Central memory CD8-positive, alpha-beta T cell (primary cell): ENCODE measurements around the gene CELF4.

Experiments
- ATAC-seq: fragments of 150-1000 bp; cut with Tn5 transposase; replicated peaks from 2 replicates; pipeline ENCODE4 v1.10.0; 2022; ENCODE audit warnings: mild to moderate bottlenecking, moderate FRiP score, moderate number of reproducible peaks; ENCODE audit not compliant: poor library complexity, severe bottlenecking; ENCODE audit errors: extremely low read depth
- DNase-seq, 2 donors: peaks; one replicate each; pipeline ENCODE4 v3.0.0; 2021; ENCODE audit warnings: low spot score in 2 of 2
- H3K27ac Mint-ChIP-seq: one replicate; pipeline ENCODE4 v1.8.0; 2022; ENCODE audit warnings: low read depth, mild to moderate bottlenecking, moderate library complexity, mixed read lengths
- H3K27me3 Mint-ChIP-seq: one replicate; pipeline ENCODE4 v1.8.0; 2022; ENCODE audit warnings: mixed read lengths
- H3K36me3 Mint-ChIP-seq: one replicate; pipeline ENCODE4 v1.8.0; 2022; ENCODE audit warnings: mild to moderate bottlenecking, moderate library complexity, mixed read lengths; ENCODE audit not compliant: insufficient read depth
- H3K4me1 Mint-ChIP-seq: one replicate; pipeline ENCODE4 v1.8.0; 2022; ENCODE audit warnings: mixed read lengths
- H3K4me3 Mint-ChIP-seq: one replicate; pipeline ENCODE4 v1.8.0; 2022; ENCODE audit warnings: mild to moderate bottlenecking, moderate library complexity, mixed read lengths
- H3K9me3 Mint-ChIP-seq: one replicate; pipeline ENCODE4 v1.8.0; 2022; ENCODE audit warnings: mixed read lengths

CELF4 gene

DNA sequence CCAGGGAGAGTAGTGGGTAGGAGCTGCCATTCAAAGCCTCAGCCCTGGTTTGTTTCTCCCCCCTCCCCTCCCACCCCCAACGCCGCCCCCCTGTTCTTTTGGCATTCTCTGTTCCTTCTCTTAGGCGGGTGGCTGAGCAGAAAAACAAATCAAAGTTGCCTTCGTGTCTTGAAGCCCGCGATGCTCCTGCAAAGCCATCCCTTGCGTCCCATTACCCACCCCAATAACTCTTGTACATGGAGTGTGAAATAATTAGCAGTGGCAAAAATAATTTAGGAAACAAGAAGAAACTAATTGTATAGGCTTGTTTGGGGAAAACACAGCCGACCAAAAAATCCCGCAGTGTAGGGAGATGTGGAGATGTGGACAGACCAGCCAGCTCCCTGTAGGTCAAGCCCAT lies 59.6 kb downstream of the CELF4 start:
- Mint-ChIP-seq H3K9me3 (peaks cover 5% of the 10 kb centered on the region), H3K27ac (no peak overlapping the region), H3K4me3 (no peak overlapping the region), H3K4me1 (no peaks in the 10 kb centered on the region), H3K27me3 (peaks cover 28% of the 10 kb centered on the region), H3K36me3 (no peaks in the 10 kb centered on the region)
- no peak for ATAC-seq
- no peak for DNase-seq

DNA sequence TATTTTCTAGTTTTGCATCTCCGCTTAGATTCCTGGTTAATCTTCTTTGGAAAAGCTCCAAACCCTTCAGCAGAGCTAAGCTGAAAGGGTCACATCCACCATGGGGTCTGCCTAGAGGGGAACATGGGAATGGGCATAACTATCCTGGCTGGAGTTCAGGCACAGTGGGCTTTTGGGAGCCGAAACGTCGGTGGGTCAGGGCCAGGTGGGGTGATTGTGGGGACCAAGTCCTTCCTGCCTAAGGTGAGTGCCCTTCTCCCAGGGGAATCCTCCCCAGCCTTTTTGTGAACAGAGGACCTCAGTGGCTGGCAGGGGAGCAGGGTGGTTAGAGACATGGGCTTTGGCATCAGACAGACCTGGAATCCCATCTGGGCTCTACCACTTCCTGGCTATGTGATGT lies 60.3 kb downstream of the CELF4 start:
- Mint-ChIP-seq H3K4me3 (no peak overlapping the region), H3K9me3 (peaks cover 5% of the 10 kb centered on the region), H3K27ac (no peak overlapping the region), H3K36me3 (no peaks in the 10 kb centered on the region), H3K27me3 (peaks cover 30% of the 10 kb centered on the region), H3K4me1 (no peaks in the 10 kb centered on the region)
- DNase-seq (no peak), ATAC-seq (no peak)

- ATAC-seq (no peak), DNase-seq (no peak)
- Mint-ChIP-seq H3K4me3 (no peak overlapping the region), H3K36me3 (no peaks in the 10 kb centered on the region), H3K9me3 (no peaks in the 10 kb centered on the region), H3K4me1 (no peaks in the 10 kb centered on the region), H3K27ac (no peak overlapping the region), H3K27me3 (peaks cover 49% of the 10 kb centered on the region)
These were observed 63.0 kb downstream of the CELF4 start for GRCh38 chr18:37502601-37503000.

GRCh38 chr18:37502036-37502435 lies 63.6 kb downstream of the CELF4 start:
- ATAC-seq, result no peak
- no peaks in the 10 kb centered on the region for H3K9me3 Mint-ChIP-seq
- H3K4me1 Mint-ChIP-seq, result no peaks in the 10 kb centered on the region
- H3K27me3 Mint-ChIP-seq, result peaks cover 49% of the 10 kb centered on the region
- DNase-seq, result no peak
- no peak overlapping the region for H3K4me3 Mint-ChIP-seq
- no peaks in the 10 kb centered on the region for H3K36me3 Mint-ChIP-seq
- no peak overlapping the region for H3K27ac Mint-ChIP-seq

- Mint-ChIP-seq H3K27ac (no peak overlapping the region), H3K4me3 (no peak overlapping the region), H3K36me3 (no peaks in the 10 kb centered on the region), H3K27me3 (peaks cover 49% of the 10 kb centered on the region), H3K4me1 (no peaks in the 10 kb centered on the region), H3K9me3 (no peaks in the 10 kb centered on the region)
- no peak for DNase-seq
- ATAC-seq, result no peak
These were observed 64.5 kb downstream of the CELF4 start for GRCh38 chr18:37501136-37501535.

DNA sequence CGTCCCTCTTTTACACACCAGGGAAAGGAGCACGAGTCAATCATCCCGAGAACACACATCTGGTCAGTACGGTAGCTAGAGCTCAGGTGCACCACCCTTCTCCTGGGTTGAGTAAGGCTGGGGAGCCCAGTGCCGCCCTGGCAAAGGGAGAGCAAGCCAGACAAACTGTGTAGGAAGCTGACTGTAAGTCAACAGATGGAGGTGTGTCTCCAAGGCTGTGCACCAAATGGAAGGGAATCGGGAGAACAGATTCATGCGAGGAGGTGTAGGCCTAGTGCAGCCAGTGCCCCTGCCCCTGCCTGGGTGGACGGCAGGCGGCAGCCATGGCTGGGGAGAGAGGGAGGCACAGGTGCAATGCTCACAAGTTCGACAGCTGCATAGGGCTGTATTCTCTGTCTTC lies 65.7 kb downstream of the CELF4 start:
- Mint-ChIP-seq H3K27ac (no peak overlapping the region), H3K36me3 (no peaks in the 10 kb centered on the region), H3K4me3 (no peak overlapping the region), H3K9me3 (no peaks in the 10 kb centered on the region), H3K27me3 (peaks cover 49% of the 10 kb centered on the region), H3K4me1 (no peaks in the 10 kb centered on the region)
- no peak for DNase-seq
- ATAC-seq, result no peak

- DNase-seq, result no peak
- no peak for ATAC-seq
- Mint-ChIP-seq H3K27me3 (peaks cover 49% of the 10 kb centered on the region), H3K36me3 (no peaks in the 10 kb centered on the region), H3K4me1 (no peaks in the 10 kb centered on the region), H3K4me3 (no peak overlapping the region), H3K27ac (no peak overlapping the region), H3K9me3 (no peaks in the 10 kb centered on the region)
These were observed 66.6 kb downstream of the CELF4 start for GRCh38 chr18:37499044-37499443.

DNA sequence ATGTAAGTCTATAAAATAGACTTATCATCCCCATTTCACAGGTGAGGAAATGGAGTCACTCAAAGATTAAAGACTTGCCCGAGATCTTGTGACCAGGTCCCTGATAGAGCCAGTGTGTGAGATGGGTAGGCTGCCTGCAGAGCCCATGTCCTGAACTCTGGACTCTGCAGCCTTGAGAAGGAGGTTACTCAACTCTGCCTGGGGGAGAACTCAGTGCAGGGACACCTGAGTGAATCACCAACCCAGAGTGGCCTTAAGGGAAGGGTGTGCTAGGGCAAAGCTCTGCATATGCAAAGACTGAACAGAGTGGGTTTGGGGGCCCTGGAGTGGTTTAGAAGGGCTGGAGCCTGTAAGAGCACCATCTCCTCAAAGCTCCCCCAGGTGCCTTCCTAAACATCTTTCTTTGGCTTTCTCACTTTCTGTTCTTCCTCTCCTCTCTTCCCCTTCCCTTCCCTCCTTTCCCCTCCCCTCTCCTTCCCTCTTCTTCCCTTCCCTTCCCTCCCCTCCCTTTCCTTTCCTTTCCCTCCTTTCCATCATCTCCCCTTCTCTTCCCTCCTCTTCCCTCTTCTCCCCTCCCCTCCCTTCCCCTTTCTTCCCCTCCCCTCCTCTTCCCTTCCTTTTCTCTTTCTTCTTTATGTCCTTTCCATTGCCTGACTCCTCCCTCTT lies 67.6 kb downstream of the CELF4 start:
- Mint-ChIP-seq H3K4me3 (no peak overlapping the region), H3K4me1 (no peaks in the 10 kb centered on the region), H3K27ac (no peak overlapping the region), H3K27me3 (peaks cover 42% of the 10 kb centered on the region), H3K36me3 (no peaks in the 10 kb centered on the region), H3K9me3 (no peaks in the 10 kb centered on the region)
- ATAC-seq (no peak), DNase-seq (no peak)

DNA sequence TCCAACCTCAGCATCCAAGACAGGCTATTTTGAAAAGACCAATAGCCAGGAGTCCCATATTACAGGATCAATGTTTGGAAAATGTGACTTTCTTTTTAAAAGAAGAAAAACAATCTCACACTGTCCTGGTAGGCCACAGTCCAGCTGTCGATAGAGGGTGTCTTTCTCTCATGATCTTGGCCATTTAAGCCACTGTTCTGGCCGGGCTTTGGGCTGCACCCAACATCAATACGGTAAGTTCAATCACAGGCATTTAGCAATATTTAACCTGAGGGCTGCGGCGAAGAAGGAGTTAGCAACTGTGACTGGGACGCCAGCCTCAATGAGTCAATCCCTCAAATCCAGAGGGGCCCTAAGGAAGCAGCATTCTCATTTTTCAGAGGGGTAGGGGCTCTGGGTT lies 69.0 kb downstream of the CELF4 start:
- ATAC-seq (no peak), DNase-seq (no peak)
- Mint-ChIP-seq H3K4me3 (no peak overlapping the region), H3K36me3 (no peaks in the 10 kb centered on the region), H3K9me3 (no peaks in the 10 kb centered on the region), H3K27me3 (peaks cover 32% of the 10 kb centered on the region), H3K4me1 (no peaks in the 10 kb centered on the region), H3K27ac (no peak overlapping the region)

DNA sequence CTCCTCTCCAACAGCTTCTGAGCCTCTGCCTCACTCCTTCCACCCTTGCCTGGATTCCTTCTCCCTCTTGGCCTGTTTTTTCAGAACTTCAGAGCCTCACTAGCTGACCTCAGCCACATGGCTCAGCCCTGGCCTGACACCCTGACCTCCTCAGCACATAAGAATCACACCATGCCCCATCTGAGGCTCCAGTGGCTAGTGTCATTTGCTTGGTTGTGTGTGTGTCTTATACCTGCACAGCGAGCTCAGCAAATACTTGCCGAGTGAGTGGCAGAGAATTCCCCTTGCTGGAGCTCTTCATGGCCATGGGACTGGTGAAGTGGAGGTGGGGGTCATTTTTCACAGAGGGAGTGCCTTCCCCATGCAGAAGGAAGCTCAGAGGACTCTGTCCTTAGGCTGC lies 70.2 kb downstream of the CELF4 start:
- no peak overlapping the region for H3K4me3 Mint-ChIP-seq
- H3K4me1 Mint-ChIP-seq, result no peaks in the 10 kb centered on the region
- ATAC-seq, result no peak
- no peak for DNase-seq
- no peaks in the 10 kb centered on the region for H3K9me3 Mint-ChIP-seq
- no peak overlapping the region for H3K27ac Mint-ChIP-seq
- peaks cover 32% of the 10 kb centered on the region for H3K27me3 Mint-ChIP-seq
- H3K36me3 Mint-ChIP-seq, result no peaks in the 10 kb centered on the region

GRCh38 chr18:37494406-37494805 lies 71.2 kb downstream of the CELF4 start:
- H3K36me3 Mint-ChIP-seq, result no peaks in the 10 kb centered on the region
- H3K4me3 Mint-ChIP-seq, result no peak overlapping the region
- DNase-seq (no peak), ATAC-seq (no peak)
- no peaks in the 10 kb centered on the region for H3K9me3 Mint-ChIP-seq
- H3K4me1 Mint-ChIP-seq, result no peaks in the 10 kb centered on the region
- H3K27me3 Mint-ChIP-seq, result peaks cover 30% of the 10 kb centered on the region
- H3K27ac Mint-ChIP-seq, result no peak overlapping the region

DNA sequence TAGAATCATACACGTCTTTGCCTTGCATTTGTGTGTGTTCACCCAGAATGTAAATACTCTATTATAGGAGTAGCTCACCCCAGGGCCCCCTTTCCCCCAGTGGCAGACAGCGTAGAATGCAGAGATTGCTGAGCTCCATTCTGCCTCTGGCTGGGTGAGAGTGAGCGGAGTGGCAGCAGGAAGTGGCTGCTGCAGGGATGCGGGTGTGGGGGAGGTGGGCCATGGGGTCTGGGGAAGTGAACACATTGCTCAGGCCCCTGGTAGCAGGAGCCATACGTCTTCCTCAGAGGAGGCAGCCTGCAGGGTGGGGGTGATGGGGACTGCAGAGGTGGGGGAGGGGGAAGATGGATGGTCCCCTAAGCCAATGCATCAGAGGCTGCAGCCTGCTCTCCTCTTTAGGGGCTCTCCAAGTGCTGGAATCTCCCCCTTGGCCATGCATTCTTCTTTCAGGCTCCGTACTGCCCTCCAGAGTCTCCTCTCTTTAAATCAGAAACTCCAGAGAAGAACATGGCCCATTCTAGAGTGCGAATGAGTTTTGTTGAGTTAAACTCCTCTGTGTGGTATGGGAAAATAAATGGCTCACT lies 72.2 kb downstream of the CELF4 start:
- Mint-ChIP-seq H3K27ac (no peak overlapping the region), H3K27me3 (peaks cover 30% of the 10 kb centered on the region), H3K4me3 (no peak overlapping the region), H3K4me1 (no peaks in the 10 kb centered on the region), H3K9me3 (no peaks in the 10 kb centered on the region), H3K36me3 (no peaks in the 10 kb centered on the region)
- DNase-seq (no peak), ATAC-seq (no peak)

GRCh38 chr18:37492952-37493351 lies 72.6 kb downstream of the CELF4 start:
- no peak overlapping the region for H3K27ac Mint-ChIP-seq
- H3K4me3 Mint-ChIP-seq, result no peak overlapping the region
- ATAC-seq, result no peak
- no peaks in the 10 kb centered on the region for H3K4me1 Mint-ChIP-seq
- H3K9me3 Mint-ChIP-seq, result no peaks in the 10 kb centered on the region
- DNase-seq, result no peak
- peaks cover 32% of the 10 kb centered on the region for H3K27me3 Mint-ChIP-seq
- no peaks in the 10 kb centered on the region for H3K36me3 Mint-ChIP-seq
